MM.1S (cell line): Measurements from ENCODE around the gene ACOT9.

Experiments used
- DNase-seq: peaks from one replicate; pipeline ENCODE4 v3.0.0-alpha.2; 2015
- H2AFZ ChIP-seq: fragments of 300-600 bp; sonication (generic); 2 replicates; pipeline ENCODE4 v1.6.0; 2016; ENCODE audit warnings: antibody characterized with exemption, low read length
- H3F3A ChIP-seq: fragments of 300-600 bp; sonication (generic); 2 replicates; pipeline ENCODE4 v1.6.1; 2016; ENCODE audit warnings: mild to moderate bottlenecking, antibody characterized with exemption, low read length, moderate library complexity, mixed read lengths; ENCODE audit not compliant: insufficient read depth
- H3K27ac ChIP-seq: fragments of 300-600 bp; sonication (generic); 2 replicates; pipeline ENCODE4 v1.5.1; 2016; ENCODE audit warnings: mild to moderate bottlenecking, low read length
- H3K27me3 ChIP-seq: fragments of 300-600 bp; sonication (generic); replicated peaks from 2 replicates; pipeline ENCODE4 v1.6.0; 2016; ENCODE audit warnings: low read length; ENCODE audit not compliant: insufficient read depth
- H3K36me3 ChIP-seq: fragments of 300-600 bp; sonication (generic); replicated peaks from 2 replicates; pipeline ENCODE4 v1.6.1; 2016; ENCODE audit warnings: mild to moderate bottlenecking, low read length, mixed read lengths; ENCODE audit not compliant: insufficient read depth
- H3K4me1 ChIP-seq: fragments of 300-600 bp; sonication (generic); 2 replicates; pipeline ENCODE4 v1.6.1; 2016; ENCODE audit warnings: low read length, mixed read lengths
- H3K4me2 ChIP-seq: fragments of 300-600 bp; sonication (generic); 2 replicates; pipeline ENCODE4 v1.6.0; 2016; ENCODE audit warnings: low read depth, low read length
- H3K4me3 ChIP-seq: fragments of 300-600 bp; sonication (generic); 2 replicates; pipeline ENCODE4 v1.5.1; 2016; ENCODE audit warnings: low read length, mixed read lengths
- H3K79me2 ChIP-seq: fragments of 300-600 bp; sonication (generic); 2 replicates; pipeline ENCODE4 v1.6.1; 2016; ENCODE audit warnings: mixed run types, low read length, mixed read lengths
- H3K9ac ChIP-seq: fragments of 300-600 bp; sonication (generic); 2 replicates; pipeline ENCODE4 v1.6.1; 2016; ENCODE audit warnings: low read length, mixed read lengths
- H3K9me2 ChIP-seq: fragments of 300-600 bp; sonication (generic); replicated peaks from 2 replicates; pipeline ENCODE4 v1.6.1; 2016; ENCODE audit warnings: mild to moderate bottlenecking, low read length, mixed read lengths; ENCODE audit not compliant: insufficient read depth
- H3K9me3 ChIP-seq: fragments of 300-600 bp; sonication (generic); replicated peaks from 2 replicates; pipeline ENCODE4 v1.6.1; 2016; ENCODE audit warnings: mild to moderate bottlenecking, low read length, mixed read lengths; ENCODE audit not compliant: insufficient read depth
- H4K20me1 ChIP-seq: fragments of 300-600 bp; sonication (generic); 2 replicates; pipeline ENCODE4 v1.6.1; 2016; ENCODE audit warnings: mild to moderate bottlenecking, low read length, moderate library complexity, mixed read lengths; ENCODE audit not compliant: insufficient read depth
- CTCF ChIP-seq: fragments of 300-600 bp; sonication (generic); IDR thresholded peaks from 2 replicates; pipeline ENCODE4 v1.5.1; 2016; ENCODE audit warnings: antibody characterized with exemption, low read length, mixed read lengths
- EZH2 ChIP-seq: fragments of 300-600 bp; sonication (generic); optimal IDR thresholded peaks from 2 replicates; pipeline ENCODE3; 2017; ENCODE audit warnings: low read depth, mild to moderate bottlenecking, antibody characterized with exemption, low read length, mixed read lengths
- EZH2phosphoT487 ChIP-seq: fragments of 300-600 bp; sonication (generic); IDR thresholded peaks from 2 replicates; pipeline ENCODE4 v1.6.1; 2018; ENCODE audit warnings: antibody characterized with exemption, low read length

The ACOT9 gene

GRCh38 chrX:23752740-23753415, 9.8 kb upstream of the ACOT9 start:
- no peak for TF ChIP-seq CTCF
- TF ChIP-seq EZH2: no peak
- TF ChIP-seq EZH2phosphoT487: no peak
- no peaks in the 10 kb centered on the region for H3K27me3 ChIP-seq
- H3K36me3 ChIP-seq: no peaks in the 10 kb centered on the region
- H3K79me2 ChIP-seq: no peaks in the 10 kb centered on the region
- H3K9me2 ChIP-seq: no peaks in the 10 kb centered on the region
- no peak overlapping the region for H3K9ac ChIP-seq
- H4K20me1 ChIP-seq: no peaks in the 10 kb centered on the region
- no peak for DNase-seq
- H3K4me2 ChIP-seq: no peak overlapping the region
- H3K4me1 ChIP-seq: no peaks in the 10 kb centered on the region
- no peak overlapping the region for H2AFZ ChIP-seq
- no peaks in the 10 kb centered on the region for H3F3A ChIP-seq
- no peak overlapping the region for H3K4me3 ChIP-seq
- no peak overlapping the region for H3K27ac ChIP-seq
- no peaks in the 10 kb centered on the region for H3K9me3 ChIP-seq

DNA sequence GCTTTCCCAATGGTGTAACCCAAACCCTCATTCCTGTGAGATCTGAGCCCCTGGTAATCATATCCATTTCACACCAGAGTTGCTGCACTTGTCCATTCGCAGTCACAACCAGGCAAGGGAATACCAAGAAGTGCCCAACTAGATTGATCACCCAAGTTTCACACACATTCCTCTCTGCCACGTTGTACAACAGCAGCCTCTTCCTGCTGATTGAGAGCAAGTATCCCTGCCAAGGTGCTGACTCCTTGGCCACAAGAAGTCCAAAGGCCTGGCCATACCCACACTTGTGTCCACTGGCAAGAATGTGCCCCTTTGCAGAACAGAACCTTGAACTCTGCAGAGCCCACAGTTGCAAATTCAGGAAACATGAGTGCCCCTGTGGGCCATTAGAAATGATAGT, 6.5 kb upstream of the ACOT9 start:
- H3K79me2 ChIP-seq: no peaks in the 10 kb centered on the region
- no peak overlapping the region for H3K27ac ChIP-seq
- no peaks in the 10 kb centered on the region for H4K20me1 ChIP-seq
- no peak overlapping the region for H2AFZ ChIP-seq
- no peaks in the 10 kb centered on the region for H3F3A ChIP-seq
- TF ChIP-seq EZH2phosphoT487: no peak
- no peak for TF ChIP-seq CTCF
- TF ChIP-seq EZH2: no peak
- no peaks in the 10 kb centered on the region for H3K27me3 ChIP-seq
- DNase-seq: no peak
- H3K4me2 ChIP-seq: no peak overlapping the region
- no peaks in the 10 kb centered on the region for H3K9me2 ChIP-seq
- H3K4me3 ChIP-seq: no peak overlapping the region
- no peaks in the 10 kb centered on the region for H3K4me1 ChIP-seq
- H3K9ac ChIP-seq: no peak overlapping the region
- H3K36me3 ChIP-seq: no peaks in the 10 kb centered on the region
- H3K9me3 ChIP-seq: no peaks in the 10 kb centered on the region

DNA sequence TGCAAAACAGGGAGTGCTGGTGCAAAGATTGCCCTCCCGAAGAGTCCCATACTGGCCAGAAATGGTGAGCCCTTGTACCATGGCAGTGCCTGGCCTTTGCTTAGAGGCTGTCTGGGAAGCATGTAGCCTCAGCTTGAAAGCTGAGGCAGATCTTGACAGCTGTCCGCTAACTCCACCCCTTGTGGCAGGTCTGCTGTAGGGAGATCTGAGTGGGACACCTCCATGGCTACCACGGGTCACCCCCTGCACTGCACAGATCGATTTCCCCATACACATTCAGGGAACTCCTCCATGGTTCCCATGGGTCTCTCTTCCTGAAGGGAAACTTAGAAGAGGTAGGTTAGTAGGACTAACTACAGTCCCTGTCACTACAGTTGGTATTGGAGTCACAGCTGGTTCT, 6.1 kb upstream of the ACOT9 start:
- no peaks in the 10 kb centered on the region for H3K79me2 ChIP-seq
- no peaks in the 10 kb centered on the region for H3K4me1 ChIP-seq
- no peaks in the 10 kb centered on the region for H4K20me1 ChIP-seq
- no peak overlapping the region for H3K27ac ChIP-seq
- no peaks in the 10 kb centered on the region for H3K27me3 ChIP-seq
- no peaks in the 10 kb centered on the region for H3F3A ChIP-seq
- no peak overlapping the region for H3K9ac ChIP-seq
- no peak for DNase-seq
- H3K9me2 ChIP-seq: no peaks in the 10 kb centered on the region
- no peaks in the 10 kb centered on the region for H3K36me3 ChIP-seq
- H3K4me2 ChIP-seq: no peak overlapping the region
- H3K9me3 ChIP-seq: no peaks in the 10 kb centered on the region
- no peak overlapping the region for H3K4me3 ChIP-seq
- TF ChIP-seq EZH2: no peak
- no peak for TF ChIP-seq CTCF
- no peak for TF ChIP-seq EZH2phosphoT487
- no peak overlapping the region for H2AFZ ChIP-seq
